ENCODE results near the gene PROSER1. TPM values are rescaled to one million over a fixed set of nuclear protein-coding genes. Genes with fewer than 3 reads are reported as not detected.
A peak's percentile ranks its signal among the peaks of the same experiment; 100 is the strongest.

PROSER1 gene
- total and polyA plus RNA-seq, 9 of the 15 experiments (the other 6 are each of a cell fraction or from before 2014, with no cell fraction given): 9.2 to 36.2 (median 10.4) TPM

- TF ChIP-seq ZHX1 (conservative IDR thresholded peaks at IDR 0.05; ENCODE audit: low read length) (no peak), DACH1 (IDR thresholded peaks at IDR 0.05; ENCODE audit: partially characterized antibody) (no peak), SAP30 (IDR thresholded peaks at IDR 0.05; ENCODE audit: borderline replicate concordance, insufficient read depth, low read depth, low read length, poor library complexity, severe bottlenecking) (no peak), ZNF143 (CRISPR knock-in tag; IDR thresholded peaks at IDR 0.05) (no peak), REST (IDR thresholded peaks at IDR 0.05; ENCODE audit: borderline replicate concordance) (no peak), REST (CRISPR knock-in tag; IDR thresholded peaks at IDR 0.05; ENCODE audit: low read depth) (no peak), MEIS2 (IDR thresholded peaks at IDR 0.05; ENCODE audit: partially characterized antibody) (peak; percentile 73), TARDBP (IDR thresholded peaks at IDR 0.05) (no peak), CTCF (IDR thresholded peaks at IDR 0.05 in 2 of 3, conservative IDR thresholded peaks at IDR 0.05 in 1 of 3; ENCODE audit: insufficient read depth in 2 of 3, low read depth in 1 of 3, low read length in 3 of 3) (peak in 2 of 3 experiments; percentile 25 to 50; a peak in 2 of 6 replicates), CLOCK (CRISPR knock-in tag; IDR thresholded peaks at IDR 0.05; ENCODE audit: borderline replicate concordance) (no peak)
These were observed 67.4 kb downstream of the PROSER1 start (continued) for GRCh38 chr13:38970380-38971051.
